Amniotic stem cell (primary cell): ENCODE measurements around the gene U2AF1L4.
A peak's percentile ranks its signal among the peaks of the same experiment; 100 is the strongest.

Experiments used
- DNase-seq: peaks from one replicate; lab custom pipeline; 2025; lab: John Stamatoyannopoulos, UW

Gene U2AF1L4

GRCh38 chr19:35745328-35746086 lies at the start of gene U2AF1L4, which contains the start of gene PSENEN:
U2AF1L4 (minus strand) TSS chr19:35745418; CDS start chr19:35745391, 27 bp downstream.
PSENEN (plus strand) TSS chr19:35745651; CDS start chr19:35745931, 280 bp downstream.
- peak; percentile 97 for DNase-seq

GRCh38 chr19:35793381-35794165 lies 48.4 kb upstream of the U2AF1L4 start:
- no peak for DNase-seq

GRCh38 chr19:35792888-35793287 lies 47.7 kb upstream of the U2AF1L4 start:
- no peak for DNase-seq

GRCh38 chr19:35792312-35792711 lies 47.1 kb upstream of the U2AF1L4 start:
- DNase-seq = no peak

GRCh38 chr19:35791814-35792279 lies 46.6 kb upstream of the U2AF1L4 start:
- no peak for DNase-seq

GRCh38 chr19:35790981-35791813 lies 46.0 kb upstream of the U2AF1L4 start:
- no peak for DNase-seq

GRCh38 chr19:35789978-35790944 lies 45.0 kb upstream of the U2AF1L4 start:
- no peak for DNase-seq

GRCh38 chr19:35789195-35789977 lies 44.2 kb upstream of the U2AF1L4 start:
- no peak for DNase-seq

- DNase-seq = no peak
Observed at GRCh38 chr19:35788205-35788960, 43.2 kb upstream of the U2AF1L4 start.

- no peak for DNase-seq
Observed at GRCh38 chr19:35787227-35787799, 42.1 kb upstream of the U2AF1L4 start.

GRCh38 chr19:35786299-35787160 lies 41.3 kb upstream of the U2AF1L4 start:
- DNase-seq = no peak

- DNase-seq = no peak
Observed at GRCh38 chr19:35785339-35785627, 40.1 kb upstream of the U2AF1L4 start.

GRCh38 chr19:35784503-35785338 lies 39.5 kb upstream of the U2AF1L4 start:
- no peak for DNase-seq

- DNase-seq = no peak
Observed at GRCh38 chr19:35783469-35784434, 38.5 kb upstream of the U2AF1L4 start.

- no peak for DNase-seq
Observed at GRCh38 chr19:35782589-35782988, 37.4 kb upstream of the U2AF1L4 start.

- no peak for DNase-seq
Observed at GRCh38 chr19:35781650-35782049, 36.4 kb upstream of the U2AF1L4 start.
